ENCODE results near the gene NEK5.

NEK5 gene

GRCh38 chr13:52022356-52022755, 106.5 kb downstream of the NEK5 start:
- Histone ChIP-seq H3K9ac (ENCODE audit: insufficient read length) (no peak overlapping the region), H3K27ac (no peak overlapping the region), H3K4me3 (no peak overlapping the region), H3K9me3 (ENCODE audit: low read depth, low read length) (no peaks in the 10 kb centered on the region), H3K36me3 (ENCODE audit: insufficient read depth, low read length) (peaks cover 83% of the 10 kb centered on the region)
- DNase-seq (ENCODE audit: low read depth, low spot score), result no peak
- no peak for TF ChIP-seq FOXP2 (optimal IDR thresholded peaks at IDR 0.05; ENCODE audit: control extremely low read depth, extremely low read length, insufficient read depth)
- no peak for TF ChIP-seq POLR2AphosphoS5 (IDR thresholded peaks at IDR 0.05; ENCODE audit: borderline replicate concordance, low read depth, low read length)
- no peak for TF ChIP-seq EZH2 (IDR thresholded peaks at IDR 0.05)

- Histone ChIP-seq H3K27ac (no peak overlapping the region), H3K9me3 (ENCODE audit: low read depth, low read length) (no peaks in the 10 kb centered on the region), H3K36me3 (ENCODE audit: insufficient read depth, low read length) (peaks cover 77% of the 10 kb centered on the region), H3K9ac (ENCODE audit: insufficient read length) (no peak overlapping the region), H3K4me3 (no peak overlapping the region)
- no peak for DNase-seq (ENCODE audit: low read depth, low spot score)
- TF ChIP-seq EZH2 (IDR thresholded peaks at IDR 0.05) (no peak), FOXP2 (optimal IDR thresholded peaks at IDR 0.05; ENCODE audit: control extremely low read depth, extremely low read length, insufficient read depth) (no peak), POLR2AphosphoS5 (IDR thresholded peaks at IDR 0.05; ENCODE audit: borderline replicate concordance, low read depth, low read length) (no peak)
Measured at GRCh38 chr13:52020191-52020590, 108.7 kb downstream of the NEK5 start.

- Histone ChIP-seq H3K27ac (no peak overlapping the region), H3K9ac (ENCODE audit: insufficient read length) (no peak overlapping the region), H3K9me3 (ENCODE audit: low read depth, low read length) (no peaks in the 10 kb centered on the region), H3K36me3 (ENCODE audit: insufficient read depth, low read length) (peaks cover 47% of the 10 kb centered on the region), H3K4me3 (no peak overlapping the region)
- TF ChIP-seq EZH2 (IDR thresholded peaks at IDR 0.05), result no peak
- TF ChIP-seq FOXP2 (optimal IDR thresholded peaks at IDR 0.05; ENCODE audit: control extremely low read depth, extremely low read length, insufficient read depth), result no peak
- TF ChIP-seq POLR2AphosphoS5 (IDR thresholded peaks at IDR 0.05; ENCODE audit: borderline replicate concordance, low read depth, low read length), result no peak
- no peak for DNase-seq (ENCODE audit: low read depth, low spot score)
Measured at GRCh38 chr13:52016296-52016695, 112.6 kb downstream of the NEK5 start.

GRCh38 chr13:52012512-52012836, 116.4 kb downstream of the NEK5 start:
- Histone ChIP-seq H3K36me3 (ENCODE audit: insufficient read depth, low read length) (peaks cover 17% of the 10 kb centered on the region; the same call in 1 of the 2 replicates), H3K9ac (ENCODE audit: insufficient read length) (peak overlapping the region; percentile 93), H3K9me3 (ENCODE audit: low read depth, low read length) (no peaks in the 10 kb centered on the region), H3K27ac (peak overlapping the region; percentile 39; the same call in 1 of the 2 replicates), H3K4me3 (peak overlapping the region; percentile 98)
- no peak for DNase-seq (ENCODE audit: low read depth, low spot score)
- TF ChIP-seq FOXP2 (optimal IDR thresholded peaks at IDR 0.05; ENCODE audit: control extremely low read depth, extremely low read length, insufficient read depth), result no peak
- no peak for TF ChIP-seq POLR2AphosphoS5 (IDR thresholded peaks at IDR 0.05; ENCODE audit: borderline replicate concordance, low read depth, low read length)
- no peak for TF ChIP-seq EZH2 (IDR thresholded peaks at IDR 0.05)

- Histone ChIP-seq H3K4me3 (peak within 1 kb of the TSS; percentile 98), H3K9ac (ENCODE audit: insufficient read length) (peak within 1 kb of the TSS; percentile 93), H3K27ac (peak within 1 kb of the TSS; percentile 39; the same call in 1 of the 2 replicates), H3K9me3 (ENCODE audit: low read depth, low read length) (no peaks in the 10 kb centered on the region), H3K36me3 (ENCODE audit: insufficient read depth, low read length) (peaks cover 14% of the 10 kb centered on the region; the same call in 1 of the 2 replicates)
- TF ChIP-seq EZH2 (IDR thresholded peaks at IDR 0.05), result no peak
- peak; percentile 84; the same call in 1 of the 2 replicates for TF ChIP-seq POLR2AphosphoS5 (IDR thresholded peaks at IDR 0.05; ENCODE audit: borderline replicate concordance, low read depth, low read length)
- DNase-seq (ENCODE audit: low read depth, low spot score), result peak; percentile 96
Measured at GRCh38 chr13:52011632-52012511, 117.0 kb downstream of the NEK5 start, which contains the start of gene ALG11. Gene ALG11, plus strand, starts transcription at chr13:52012398. Its CDS starts 21 bp downstream, at chr13:52012419.

- peak within 1 kb of the TSS; percentile 39; the same call in 1 of the 2 replicates for H3K27ac ChIP-seq
- peak within 1 kb of the TSS; percentile 98 for H3K4me3 ChIP-seq
- no peaks in the 10 kb centered on the region for H3K9me3 ChIP-seq (ENCODE audit: low read depth, low read length)
- TF ChIP-seq FOXP2 (optimal IDR thresholded peaks at IDR 0.05; ENCODE audit: control extremely low read depth, extremely low read length, insufficient read depth) (no peak), EZH2 (IDR thresholded peaks at IDR 0.05) (no peak), POLR2AphosphoS5 (IDR thresholded peaks at IDR 0.05; ENCODE audit: borderline replicate concordance, low read depth, low read length) (no peak)
- peak within 1 kb of the TSS; percentile 93 for H3K9ac ChIP-seq (ENCODE audit: insufficient read length)
- no peak for DNase-seq (ENCODE audit: low read depth, low spot score)
- H3K36me3 ChIP-seq (ENCODE audit: insufficient read depth, low read length), result peaks cover 10% of the 10 kb centered on the region; the same call in 1 of the 2 replicates
Measured at GRCh38 chr13:52010890-52011631, 117.8 kb downstream of the NEK5 start, which contains the start of gene ATP7B. Gene ATP7B, minus strand, starts transcription at chr13:52011450. Its CDS starts 113 bp downstream, at chr13:52011337.

GRCh38 chr13:52009946-52010345, 118.9 kb downstream of the NEK5 start:
- Histone ChIP-seq H3K4me3 (peak overlapping the region; percentile 98; the same call in 1 of the 2 replicates), H3K36me3 (ENCODE audit: insufficient read depth, low read length) (no peaks in the 10 kb centered on the region), H3K9ac (ENCODE audit: insufficient read length) (no peak overlapping the region)

More at GRCh38 chr13:52009946-52010345, 118.9 kb downstream of the NEK5 start:
- no peak overlapping the region for H3K27ac ChIP-seq
- no peak for DNase-seq (ENCODE audit: low read depth, low spot score)
- no peak for TF ChIP-seq POLR2AphosphoS5 (IDR thresholded peaks at IDR 0.05; ENCODE audit: borderline replicate concordance, low read depth, low read length)
- TF ChIP-seq FOXP2 (optimal IDR thresholded peaks at IDR 0.05; ENCODE audit: control extremely low read depth, extremely low read length, insufficient read depth), result no peak
- TF ChIP-seq EZH2 (IDR thresholded peaks at IDR 0.05), result no peak
- H3K9me3 ChIP-seq (ENCODE audit: low read depth, low read length), result no peaks in the 10 kb centered on the region
